WTC11 (cell line): ENCODE data around the gene QTRT2.

Experiments used
- CTCF ChIP-seq: fragments of 200-600 bp; IDR thresholded peaks from 2 replicates; pipeline ENCODE4 v1.8.0; 2022; ENCODE audit warnings: antibody characterized with exemption
- KAT7 ChIP-seq: sonication (generic); formaldehyde crosslinking; IDR thresholded peaks from 2 replicates; pipeline ENCODE4 v1.8.1; 2023; ENCODE audit warnings: missing genetic modification reagents, mild to moderate bottlenecking, borderline replicate concordance
- MAX ChIP-seq: sonication (generic); formaldehyde crosslinking; IDR thresholded peaks from 2 replicates; pipeline ENCODE4 v1.8.0; 2022; ENCODE audit warnings: mild to moderate bottlenecking, missing genetic modification reagents
- SOX15 ChIP-seq: fragments of 250-450 bp; sonication (Bioruptor Pico); IDR thresholded peaks from 2 replicates; pipeline ENCODE4 v1.9.0; 2021; ENCODE audit warnings: mild to moderate bottlenecking
- USF2 ChIP-seq: sonication (generic); formaldehyde crosslinking; IDR thresholded peaks from 2 replicates; pipeline ENCODE4 v1.8.1; 2023; ENCODE audit warnings: mild to moderate bottlenecking, missing genetic modification reagents, moderate library complexity
- TF ChIP-seq, protein P1 (sequence below): sonication (generic); formaldehyde crosslinking; IDR thresholded peaks from 2 replicates; pipeline ENCODE4 v1.8.0; 2022; ENCODE audit warnings: mild to moderate bottlenecking, missing genetic modification reagents
- TF ChIP-seq, protein P2 (sequence below): sonication (generic); formaldehyde crosslinking; IDR thresholded peaks from 2 replicates; pipeline ENCODE4 v1.8.1; 2023; ENCODE audit warnings: mild to moderate bottlenecking, missing genetic modification reagents, moderate library complexity

- no peak for TF ChIP-seq USF2 (CRISPR knock-in tag)
- TF ChIP-seq MAX, result no peak
- TF ChIP-seq KAT7 (CRISPR knock-in tag), result no peak
- TF ChIP-seq CTCF, result no peak
- TF ChIP-seq, protein P1, sequence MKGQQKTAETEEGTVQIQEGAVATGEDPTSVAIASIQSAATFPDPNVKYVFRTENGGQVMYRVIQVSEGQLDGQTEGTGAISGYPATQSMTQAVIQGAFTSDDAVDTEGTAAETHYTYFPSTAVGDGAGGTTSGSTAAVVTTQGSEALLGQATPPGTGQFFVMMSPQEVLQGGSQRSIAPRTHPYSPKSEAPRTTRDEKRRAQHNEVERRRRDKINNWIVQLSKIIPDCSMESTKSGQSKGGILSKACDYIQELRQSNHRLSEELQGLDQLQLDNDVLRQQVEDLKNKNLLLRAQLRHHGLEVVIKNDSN, result no peak
- TF ChIP-seq SOX15 (CRISPR knock-in tag), result no peak
- TF ChIP-seq, protein P2, sequence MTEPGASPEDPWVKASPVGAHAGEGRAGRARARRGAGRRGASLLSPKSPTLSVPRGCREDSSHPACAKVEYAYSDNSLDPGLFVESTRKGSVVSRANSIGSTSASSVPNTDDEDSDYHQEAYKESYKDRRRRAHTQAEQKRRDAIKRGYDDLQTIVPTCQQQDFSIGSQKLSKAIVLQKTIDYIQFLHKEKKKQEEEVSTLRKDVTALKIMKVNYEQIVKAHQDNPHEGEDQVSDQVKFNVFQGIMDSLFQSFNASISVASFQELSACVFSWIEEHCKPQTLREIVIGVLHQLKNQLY (CRISPR knock-in tag), result no peak
Observed at GRCh38 chr3:114119776-114120175, 63.2 kb downstream of the QTRT2 start.
